Measurements from ENCODE around the gene OR6P1.
A peak's percentile ranks its signal among the peaks of the same experiment; 100 is the strongest.

DNA sequence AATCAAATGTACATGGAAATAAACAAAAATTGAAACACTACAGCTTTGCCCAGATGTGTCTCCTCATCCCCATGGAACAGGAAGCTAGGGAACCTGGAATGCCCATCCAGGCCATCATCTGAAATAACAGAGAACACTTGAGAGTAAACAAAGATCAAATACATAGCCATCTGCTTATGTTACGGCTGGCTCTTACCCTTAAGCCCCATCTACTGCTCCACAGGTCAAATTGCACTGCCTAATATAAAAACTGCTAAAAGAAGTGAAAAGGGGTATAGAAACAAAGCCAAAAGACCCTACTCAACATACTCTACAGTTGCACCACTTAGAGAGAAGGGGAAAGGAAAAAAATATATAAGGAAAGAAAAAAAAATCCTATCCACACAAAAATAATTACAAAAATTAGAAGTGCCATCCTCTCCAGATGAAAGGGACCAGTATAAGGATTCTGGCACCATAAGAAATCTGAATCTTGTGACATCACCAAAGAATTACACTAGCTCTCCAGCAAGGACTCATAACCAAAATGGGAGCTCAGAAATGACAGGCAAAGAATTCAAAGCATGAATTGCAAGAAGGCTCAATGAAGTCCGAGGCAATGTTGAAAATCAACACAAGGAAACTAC is 43.1 kb downstream of the OR6P1 start:
- TF ChIP-seq ZNF317 (CRISPR knock-in tag; IDR thresholded peaks at IDR 0.05; ENCODE audit: borderline replicate concordance, low read depth) = no peak
- TF ChIP-seq, protein P1, sequence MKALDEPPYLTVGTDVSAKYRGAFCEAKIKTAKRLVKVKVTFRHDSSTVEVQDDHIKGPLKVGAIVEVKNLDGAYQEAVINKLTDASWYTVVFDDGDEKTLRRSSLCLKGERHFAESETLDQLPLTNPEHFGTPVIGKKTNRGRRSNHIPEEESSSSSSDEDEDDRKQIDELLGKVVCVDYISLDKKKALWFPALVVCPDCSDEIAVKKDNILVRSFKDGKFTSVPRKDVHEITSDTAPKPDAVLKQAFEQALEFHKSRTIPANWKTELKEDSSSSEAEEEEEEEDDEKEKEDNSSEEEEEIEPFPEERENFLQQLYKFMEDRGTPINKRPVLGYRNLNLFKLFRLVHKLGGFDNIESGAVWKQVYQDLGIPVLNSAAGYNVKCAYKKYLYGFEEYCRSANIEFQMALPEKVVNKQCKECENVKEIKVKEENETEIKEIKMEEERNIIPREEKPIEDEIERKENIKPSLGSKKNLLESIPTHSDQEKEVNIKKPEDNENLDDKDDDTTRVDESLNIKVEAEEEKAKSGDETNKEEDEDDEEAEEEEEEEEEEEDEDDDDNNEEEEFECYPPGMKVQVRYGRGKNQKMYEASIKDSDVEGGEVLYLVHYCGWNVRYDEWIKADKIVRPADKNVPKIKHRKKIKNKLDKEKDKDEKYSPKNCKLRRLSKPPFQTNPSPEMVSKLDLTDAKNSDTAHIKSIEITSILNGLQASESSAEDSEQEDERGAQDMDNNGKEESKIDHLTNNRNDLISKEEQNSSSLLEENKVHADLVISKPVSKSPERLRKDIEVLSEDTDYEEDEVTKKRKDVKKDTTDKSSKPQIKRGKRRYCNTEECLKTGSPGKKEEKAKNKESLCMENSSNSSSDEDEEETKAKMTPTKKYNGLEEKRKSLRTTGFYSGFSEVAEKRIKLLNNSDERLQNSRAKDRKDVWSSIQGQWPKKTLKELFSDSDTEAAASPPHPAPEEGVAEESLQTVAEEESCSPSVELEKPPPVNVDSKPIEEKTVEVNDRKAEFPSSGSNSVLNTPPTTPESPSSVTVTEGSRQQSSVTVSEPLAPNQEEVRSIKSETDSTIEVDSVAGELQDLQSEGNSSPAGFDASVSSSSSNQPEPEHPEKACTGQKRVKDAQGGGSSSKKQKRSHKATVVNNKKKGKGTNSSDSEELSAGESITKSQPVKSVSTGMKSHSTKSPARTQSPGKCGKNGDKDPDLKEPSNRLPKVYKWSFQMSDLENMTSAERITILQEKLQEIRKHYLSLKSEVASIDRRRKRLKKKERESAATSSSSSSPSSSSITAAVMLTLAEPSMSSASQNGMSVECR (CRISPR knock-in tag; IDR thresholded peaks at IDR 0.05; ENCODE audit: borderline replicate concordance) = no peak
- no peak for TF ChIP-seq JUN (CRISPR knock-in tag; IDR thresholded peaks at IDR 0.05)
- TF ChIP-seq, protein P2, sequence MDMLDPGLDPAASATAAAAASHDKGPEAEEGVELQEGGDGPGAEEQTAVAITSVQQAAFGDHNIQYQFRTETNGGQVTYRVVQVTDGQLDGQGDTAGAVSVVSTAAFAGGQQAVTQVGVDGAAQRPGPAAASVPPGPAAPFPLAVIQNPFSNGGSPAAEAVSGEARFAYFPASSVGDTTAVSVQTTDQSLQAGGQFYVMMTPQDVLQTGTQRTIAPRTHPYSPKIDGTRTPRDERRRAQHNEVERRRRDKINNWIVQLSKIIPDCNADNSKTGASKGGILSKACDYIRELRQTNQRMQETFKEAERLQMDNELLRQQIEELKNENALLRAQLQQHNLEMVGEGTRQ (CRISPR knock-in tag; IDR thresholded peaks at IDR 0.05) = no peak
- TF ChIP-seq TCF7 (CRISPR knock-in tag; IDR thresholded peaks at IDR 0.05; ENCODE audit: low read depth) = no peak
- TF ChIP-seq, protein P3, sequence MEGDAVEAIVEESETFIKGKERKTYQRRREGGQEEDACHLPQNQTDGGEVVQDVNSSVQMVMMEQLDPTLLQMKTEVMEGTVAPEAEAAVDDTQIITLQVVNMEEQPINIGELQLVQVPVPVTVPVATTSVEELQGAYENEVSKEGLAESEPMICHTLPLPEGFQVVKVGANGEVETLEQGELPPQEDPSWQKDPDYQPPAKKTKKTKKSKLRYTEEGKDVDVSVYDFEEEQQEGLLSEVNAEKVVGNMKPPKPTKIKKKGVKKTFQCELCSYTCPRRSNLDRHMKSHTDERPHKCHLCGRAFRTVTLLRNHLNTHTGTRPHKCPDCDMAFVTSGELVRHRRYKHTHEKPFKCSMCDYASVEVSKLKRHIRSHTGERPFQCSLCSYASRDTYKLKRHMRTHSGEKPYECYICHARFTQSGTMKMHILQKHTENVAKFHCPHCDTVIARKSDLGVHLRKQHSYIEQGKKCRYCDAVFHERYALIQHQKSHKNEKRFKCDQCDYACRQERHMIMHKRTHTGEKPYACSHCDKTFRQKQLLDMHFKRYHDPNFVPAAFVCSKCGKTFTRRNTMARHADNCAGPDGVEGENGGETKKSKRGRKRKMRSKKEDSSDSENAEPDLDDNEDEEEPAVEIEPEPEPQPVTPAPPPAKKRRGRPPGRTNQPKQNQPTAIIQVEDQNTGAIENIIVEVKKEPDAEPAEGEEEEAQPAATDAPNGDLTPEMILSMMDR (IDR thresholded peaks at IDR 0.05) = 0 out of 2 replicates have a peak, but pooled peaks have one; percentile 33
- TF ChIP-seq ZNF396 (CRISPR knock-in tag; IDR thresholded peaks at IDR 0.05; ENCODE audit: borderline replicate concordance) = no peak
- TF ChIP-seq, protein P4, sequence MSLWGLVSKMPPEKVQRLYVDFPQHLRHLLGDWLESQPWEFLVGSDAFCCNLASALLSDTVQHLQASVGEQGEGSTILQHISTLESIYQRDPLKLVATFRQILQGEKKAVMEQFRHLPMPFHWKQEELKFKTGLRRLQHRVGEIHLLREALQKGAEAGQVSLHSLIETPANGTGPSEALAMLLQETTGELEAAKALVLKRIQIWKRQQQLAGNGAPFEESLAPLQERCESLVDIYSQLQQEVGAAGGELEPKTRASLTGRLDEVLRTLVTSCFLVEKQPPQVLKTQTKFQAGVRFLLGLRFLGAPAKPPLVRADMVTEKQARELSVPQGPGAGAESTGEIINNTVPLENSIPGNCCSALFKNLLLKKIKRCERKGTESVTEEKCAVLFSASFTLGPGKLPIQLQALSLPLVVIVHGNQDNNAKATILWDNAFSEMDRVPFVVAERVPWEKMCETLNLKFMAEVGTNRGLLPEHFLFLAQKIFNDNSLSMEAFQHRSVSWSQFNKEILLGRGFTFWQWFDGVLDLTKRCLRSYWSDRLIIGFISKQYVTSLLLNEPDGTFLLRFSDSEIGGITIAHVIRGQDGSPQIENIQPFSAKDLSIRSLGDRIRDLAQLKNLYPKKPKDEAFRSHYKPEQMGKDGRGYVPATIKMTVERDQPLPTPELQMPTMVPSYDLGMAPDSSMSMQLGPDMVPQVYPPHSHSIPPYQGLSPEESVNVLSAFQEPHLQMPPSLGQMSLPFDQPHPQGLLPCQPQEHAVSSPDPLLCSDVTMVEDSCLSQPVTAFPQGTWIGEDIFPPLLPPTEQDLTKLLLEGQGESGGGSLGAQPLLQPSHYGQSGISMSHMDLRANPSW (CRISPR knock-in tag; conservative IDR thresholded peaks at IDR 0.05; ENCODE audit: low read depth) = no peak
- TF ChIP-seq, protein P5, sequence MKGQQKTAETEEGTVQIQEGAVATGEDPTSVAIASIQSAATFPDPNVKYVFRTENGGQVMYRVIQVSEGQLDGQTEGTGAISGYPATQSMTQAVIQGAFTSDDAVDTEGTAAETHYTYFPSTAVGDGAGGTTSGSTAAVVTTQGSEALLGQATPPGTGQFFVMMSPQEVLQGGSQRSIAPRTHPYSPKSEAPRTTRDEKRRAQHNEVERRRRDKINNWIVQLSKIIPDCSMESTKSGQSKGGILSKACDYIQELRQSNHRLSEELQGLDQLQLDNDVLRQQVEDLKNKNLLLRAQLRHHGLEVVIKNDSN (CRISPR knock-in tag; IDR thresholded peaks at IDR 0.05) = no peak
- TF ChIP-seq CREB1 (CRISPR knock-in tag; IDR thresholded peaks at IDR 0.05) = no peak
- TF ChIP-seq CBFB (CRISPR knock-in tag; IDR thresholded peaks at IDR 0.05; ENCODE audit: low read depth) = no peak
- no peak; the same call in 1 of the 2 replicates for TF ChIP-seq FOXK1 (CRISPR knock-in tag; IDR thresholded peaks at IDR 0.05)
- TF ChIP-seq, protein P6, sequence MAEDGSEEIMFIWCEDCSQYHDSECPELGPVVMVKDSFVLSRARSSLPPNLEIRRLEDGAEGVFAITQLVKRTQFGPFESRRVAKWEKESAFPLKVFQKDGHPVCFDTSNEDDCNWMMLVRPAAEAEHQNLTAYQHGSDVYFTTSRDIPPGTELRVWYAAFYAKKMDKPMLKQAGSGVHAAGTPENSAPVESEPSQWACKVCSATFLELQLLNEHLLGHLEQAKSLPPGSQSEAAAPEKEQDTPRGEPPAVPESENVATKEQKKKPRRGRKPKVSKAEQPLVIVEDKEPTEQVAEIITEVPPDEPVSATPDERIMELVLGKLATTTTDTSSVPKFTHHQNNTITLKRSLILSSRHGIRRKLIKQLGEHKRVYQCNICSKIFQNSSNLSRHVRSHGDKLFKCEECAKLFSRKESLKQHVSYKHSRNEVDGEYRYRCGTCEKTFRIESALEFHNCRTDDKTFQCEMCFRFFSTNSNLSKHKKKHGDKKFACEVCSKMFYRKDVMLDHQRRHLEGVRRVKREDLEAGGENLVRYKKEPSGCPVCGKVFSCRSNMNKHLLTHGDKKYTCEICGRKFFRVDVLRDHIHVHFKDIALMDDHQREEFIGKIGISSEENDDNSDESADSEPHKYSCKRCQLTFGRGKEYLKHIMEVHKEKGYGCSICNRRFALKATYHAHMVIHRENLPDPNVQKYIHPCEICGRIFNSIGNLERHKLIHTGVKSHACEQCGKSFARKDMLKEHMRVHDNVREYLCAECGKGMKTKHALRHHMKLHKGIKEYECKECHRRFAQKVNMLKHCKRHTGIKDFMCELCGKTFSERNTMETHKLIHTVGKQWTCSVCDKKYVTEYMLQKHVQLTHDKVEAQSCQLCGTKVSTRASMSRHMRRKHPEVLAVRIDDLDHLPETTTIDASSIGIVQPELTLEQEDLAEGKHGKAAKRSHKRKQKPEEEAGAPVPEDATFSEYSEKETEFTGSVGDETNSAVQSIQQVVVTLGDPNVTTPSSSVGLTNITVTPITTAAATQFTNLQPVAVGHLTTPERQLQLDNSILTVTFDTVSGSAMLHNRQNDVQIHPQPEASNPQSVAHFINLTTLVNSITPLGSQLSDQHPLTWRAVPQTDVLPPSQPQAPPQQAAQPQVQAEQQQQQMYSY (CRISPR knock-in tag; IDR thresholded peaks at IDR 0.05) = no peak
- no peak for TF ChIP-seq NR2C2 (CRISPR knock-in tag; IDR thresholded peaks at IDR 0.05)

All from WTC11 (cell line).